Small intestine (tissue), 16 donors: ENCODE data around the gene CNBD2. TPM values are rescaled to one million over a fixed set of nuclear protein-coding genes. Genes with fewer than 3 reads are reported as not detected.

Source experiments
- DNase-seq, 2 donors: peaks; one replicate each; pipeline versions ENCODE4 v3.0.0 to v3.0.0-alpha.2; 2013
- FAIRE-seq: peaks from 2 replicates; lab custom pipeline; 2012; peaks lifted over from hg19 to GRCh38; lab: Jason Lieb, UNC
- H3K27ac ChIP-seq, 3 donors: one replicate each; pipeline ENCODE4 v1.5.1; 2013; ENCODE audit warnings: low read length in 2 of 3, mild to moderate bottlenecking in 2 of 3, control low read depth in 1 of 3, inconsistent platforms in 1 of 3, low read depth in 1 of 3, moderate library complexity in 1 of 3
- H3K27me3 ChIP-seq, 3 donors: one replicate each; pipeline ENCODE4 v1.6.1; 2013; ENCODE audit warnings: low read length in 3 of 3, inconsistent platforms in 1 of 3; ENCODE audit not compliant: control insufficient read depth in 3 of 3, insufficient read depth in 3 of 3
- H3K36me3 ChIP-seq, 3 donors: one replicate each; pipeline ENCODE4 v1.6.1; 2013; ENCODE audit warnings: low read length in 3 of 3, inconsistent platforms in 1 of 3, low read depth in 1 of 3, mild to moderate bottlenecking in 1 of 3, moderate library complexity in 1 of 3; ENCODE audit not compliant: control insufficient read depth in 3 of 3, insufficient read depth in 2 of 3
- H3K4me1 ChIP-seq, 3 donors: one replicate each; pipeline ENCODE4 v1.6.1; 2013; ENCODE audit warnings: low read length in 2 of 3, inconsistent platforms in 1 of 3, low read depth in 1 of 3, mild to moderate bottlenecking in 1 of 3, moderate library complexity in 1 of 3; ENCODE audit not compliant: control insufficient read depth in 3 of 3, insufficient read depth in 2 of 3
- H3K4me3 ChIP-seq, 3 donors: one replicate each; pipeline ENCODE4 v1.5.1; 2013; ENCODE audit warnings: low read length in 3 of 3, control low read depth in 1 of 3, inconsistent platforms in 1 of 3, low read depth in 1 of 3, mild to moderate bottlenecking in 1 of 3, moderate library complexity in 1 of 3
- H3K9me3 ChIP-seq, 2 donors: one replicate each; pipeline ENCODE4 v1.6.1; 2013; ENCODE audit warnings: low read depth in 1 of 2, low read length in 1 of 2; ENCODE audit not compliant: control insufficient read depth in 2 of 2, insufficient read depth in 1 of 2
- WGBS, 3 donors: extraction: QIAGEN DNeasy Blood & Tissue Kit; methylation state at CpG; one replicate each; pipeline ENCODE4 v1.1.7; 2013; 5-methylcytosine and 5-hydroxymethylcytosine counted together
- long read RNA-seq, 10 donors: transcript quantifications; one replicate each; lab custom pipeline, GENCODE V29; 2026
- polyA plus RNA-seq, 4 donors: library from polyadenylated mRNA; stranded (reverse) in 3 of 4; unstranded in 1 of 4; fragments of 200-250 nt in 3 of 4; fragments of 120-200 nt in 1 of 4; gene quantifications; one replicate each; pipeline versions ENCODE4 v1.2.1 to v1.2.3, GENCODE V29; 2013
- donor health status: healthy with polysubstance abuse.
- donor health status: control.
- donor health status: control.
- donor health status: Bipolar disorder and iron deficiency.
- donor health status: healthy.

The CNBD2 gene
- 10 to 100 TPM in 3 of 4 donors, 1 to 10 TPM in 1; 4.3 to 17.7 (median 13.5) TPM for polyA plus RNA-seq
- long read RNA-seq, donor 1, transcript CNBD2-206 (1 exons, 662 nt) = major isoform, 7 of 7 reads
- long read RNA-seq, donor 1, partial matches to known transcripts = 0 of 7 reads
- long read RNA-seq, donor 1, other reads (novel, unspliced or antisense) = 0 of 7 reads
- long read RNA-seq, donor 2, partial matches to known transcripts = 0 of 2 reads
- long read RNA-seq, donor 2, other reads (novel, unspliced or antisense) = 0 of 2 reads
- long read RNA-seq, donor 3, partial matches to known transcripts = 0 of 4 reads
- long read RNA-seq, donor 3, other reads (novel, unspliced or antisense) = 0 of 4 reads
- long read RNA-seq, donor 4 = 0 reads
- long read RNA-seq, donor 5, partial matches to known transcripts = 0 of 2 reads
- long read RNA-seq, donor 5, other reads (novel, unspliced or antisense) = 0 of 2 reads
- long read RNA-seq, donor 6, partial matches to known transcripts = 0 of 2 reads
- long read RNA-seq, donor 6, other reads (novel, unspliced or antisense) = 0 of 2 reads
- long read RNA-seq, donor 7, transcript CNBD2-206 (1 exons, 662 nt) = major isoform, 8 of 8 reads
- long read RNA-seq, donor 7, partial matches to known transcripts = 0 of 8 reads
- long read RNA-seq, donor 7, other reads (novel, unspliced or antisense) = 0 of 8 reads
- long read RNA-seq, donor 8 = 0 reads
- long read RNA-seq, donor 9, partial matches to known transcripts = 0 of 2 reads
- long read RNA-seq, donor 9, other reads (novel, unspliced or antisense) = 0 of 2 reads
- long read RNA-seq, donor 10, partial matches to known transcripts = 0 of 1 reads
- long read RNA-seq, donor 10, other reads (novel, unspliced or antisense) = 0 of 1 reads

DNA sequence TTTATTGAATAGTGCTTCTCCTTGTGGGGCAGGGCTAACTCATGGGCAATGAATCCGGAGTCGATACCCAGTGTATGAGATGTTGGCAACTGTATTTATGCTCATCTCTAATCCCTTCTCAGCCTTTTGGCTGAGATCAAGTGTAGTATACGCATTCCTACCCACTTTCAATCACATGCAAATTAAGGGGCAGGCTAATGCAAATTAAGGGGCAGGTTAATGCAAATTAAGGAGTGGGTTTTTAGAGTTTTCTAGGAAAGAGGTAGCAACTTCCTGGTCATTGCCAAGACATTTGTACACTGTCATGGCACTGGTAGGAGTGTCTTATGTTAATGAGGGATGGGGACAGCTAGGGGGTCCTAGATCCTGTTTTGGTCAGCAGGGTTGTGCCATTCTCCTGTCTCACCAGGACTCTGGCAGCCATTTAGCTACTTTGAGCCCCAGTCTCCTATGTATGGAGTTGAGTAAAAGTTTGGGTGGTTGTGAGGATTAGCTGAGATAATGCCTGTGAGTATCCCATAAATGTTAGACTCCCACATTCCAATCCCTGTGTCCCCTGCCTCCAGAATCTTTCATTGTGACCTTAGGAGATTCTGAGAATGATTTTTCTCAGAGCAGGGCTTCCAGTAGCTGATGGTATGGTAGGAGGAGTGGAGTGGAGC lies at the start of gene CNBD2:
TSS of gene CNBD2 (plus strand) at position 612 of the 662 bp plus-strand sequence. CDS start 173 bp downstream, outside the sequence.
- 92 to 96% (median 95%) methylated on average over 3 of the region's 3 CpGs for WGBS, 3 donors
- H3K4me1 ChIP-seq = peaks cover 0 to 2% (median 0%) of the 10 kb centered on the region in 3 donors
- FAIRE-seq = no peak

DNA sequence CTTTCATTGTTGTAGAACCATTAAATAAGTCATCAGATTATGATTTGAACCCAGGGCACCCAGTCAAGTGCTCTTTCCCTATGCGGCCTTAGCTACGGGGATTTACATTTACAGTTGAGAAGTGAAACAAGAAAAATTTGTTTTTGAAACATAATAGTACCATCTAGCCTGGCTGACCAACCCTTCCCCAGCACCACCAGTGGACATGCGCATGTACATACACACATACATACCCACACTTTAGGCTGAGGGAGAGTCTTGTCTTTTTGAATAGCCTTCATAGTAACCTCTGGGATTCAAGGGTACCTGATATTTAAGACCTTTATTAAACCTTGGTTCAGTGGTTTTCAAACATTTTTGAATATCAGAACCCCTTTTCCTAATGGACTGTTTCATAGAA lies 47.9 kb upstream of the CNBD2 start:
- Histone ChIP-seq H3K27me3 (no peaks in the 10 kb centered on the region), H3K9me3 (no peaks in the 10 kb centered on the region), H3K36me3 (peaks cover 14 to 41% (median 21%) of the 10 kb centered on the region in 3 donors), H3K27ac (no peak overlapping the region), H3K4me1 (no peaks in the 10 kb centered on the region), H3K4me3 (no peak overlapping the region)
- DNase-seq (no peak), FAIRE-seq (no peak)
- whole genome bisulfite sequencing, 3 donors = 95 to 99% (median 99%) methylated on average over 3 of the region's 3 CpGs

More for the DNA sequence above, at the start of gene CNBD2:
- no peaks in the 10 kb centered on the region for H3K27me3 ChIP-seq
- no peak within 1 kb of the TSS for H3K27ac ChIP-seq
- no peak within 1 kb of the TSS for H3K4me3 ChIP-seq
- H3K9me3 ChIP-seq = peaks cover 0 to 3% of the 10 kb centered on the region in 2 donors
- no peak for DNase-seq
- no peaks in the 10 kb centered on the region for H3K36me3 ChIP-seq

DNA sequence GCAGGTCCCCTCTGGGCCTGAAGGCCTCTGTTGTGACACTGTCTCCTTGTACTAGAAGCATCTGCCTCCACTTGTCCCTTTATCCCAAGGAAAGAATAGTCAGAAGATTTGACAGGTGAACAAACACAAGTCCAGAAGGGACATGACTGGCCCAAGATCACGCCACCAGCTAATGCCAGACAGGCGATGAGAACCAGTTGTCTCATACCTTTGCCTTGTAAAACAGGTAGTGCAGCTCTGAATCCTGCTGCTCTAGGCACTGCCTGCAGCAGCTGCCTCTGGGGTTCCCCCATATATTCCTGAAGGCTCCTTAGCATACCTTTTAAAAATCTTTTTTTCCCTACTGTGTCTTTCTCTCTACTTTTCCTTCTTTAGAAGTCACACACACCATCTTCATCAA lies 39.1 kb upstream of the CNBD2 start:
- no peak overlapping the region for H3K27ac ChIP-seq
- H3K9me3 ChIP-seq = no peaks in the 10 kb centered on the region
- H3K36me3 ChIP-seq = peaks cover 9 to 54% (median 12%) of the 10 kb centered on the region in 3 donors
- 93 to 98% (median 96%) methylated on average over 2 of the region's 2 CpGs for WGBS, 3 donors
- H3K4me3 ChIP-seq = no peak overlapping the region
- FAIRE-seq (no peak), DNase-seq (no peak)
- H3K4me1 ChIP-seq = no peaks in the 10 kb centered on the region
- H3K27me3 ChIP-seq = no peaks in the 10 kb centered on the region

DNA sequence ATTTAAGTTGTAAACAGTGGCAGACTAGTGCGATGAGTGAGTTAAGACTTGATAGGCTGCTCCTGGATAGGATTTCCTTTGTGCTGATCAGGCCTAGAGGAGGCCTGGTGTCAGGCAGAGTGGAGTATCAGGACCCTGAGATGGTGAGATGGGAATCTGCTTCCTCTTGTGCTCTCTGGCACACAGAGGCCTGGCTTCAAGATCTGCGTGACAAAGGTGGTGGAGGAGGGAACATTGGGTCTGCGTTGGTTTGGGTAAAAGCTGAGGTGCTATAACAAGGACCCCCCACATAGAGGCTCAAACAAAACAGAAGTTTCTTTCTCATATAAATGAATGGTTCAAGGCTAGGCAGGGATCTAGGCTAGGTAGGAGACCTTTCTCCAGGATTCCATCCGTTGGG lies 34.3 kb upstream of the CNBD2 start:
- Histone ChIP-seq H3K27ac (no peak overlapping the region), H3K36me3 (peaks cover 6 to 50% (median 7%) of the 10 kb centered on the region in 3 donors), H3K4me3 (no peak overlapping the region), H3K27me3 (no peaks in the 10 kb centered on the region), H3K9me3 (no peaks in the 10 kb centered on the region), H3K4me1 (no peaks in the 10 kb centered on the region)
- no peak for FAIRE-seq
- no peak for DNase-seq
- 89 to 98% (median 92%) methylated on average over 4 of the region's 4 CpGs for WGBS, 3 donors

DNA sequence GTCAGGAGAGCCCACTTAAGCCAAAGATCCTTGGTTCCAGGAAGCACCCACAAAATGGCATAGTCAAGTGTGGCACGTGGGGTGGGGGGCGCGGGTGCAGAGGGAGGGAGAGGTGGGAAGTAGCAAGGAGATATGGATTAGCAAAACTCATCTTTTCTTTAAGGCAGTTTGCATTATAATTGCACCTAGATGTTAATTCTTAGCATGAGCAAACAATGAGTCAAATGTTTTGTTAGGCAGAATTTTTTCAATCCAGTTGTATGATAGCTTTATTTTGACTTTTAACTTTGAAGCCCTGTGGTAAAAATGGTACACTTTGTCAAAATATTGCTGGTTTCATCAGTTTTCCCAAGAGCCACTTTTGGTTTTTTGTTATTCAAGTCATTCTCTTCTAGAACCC lies 29.1 kb upstream of the CNBD2 start:
- H3K9me3 ChIP-seq = no peaks in the 10 kb centered on the region
- FAIRE-seq (no peak), DNase-seq (no peak)
- no peaks in the 10 kb centered on the region for H3K4me1 ChIP-seq
- WGBS, 3 donors = 92 to 98% (median 96%) methylated on average over 3 of the region's 3 CpGs
- no peak overlapping the region for H3K4me3 ChIP-seq
- no peak overlapping the region for H3K27ac ChIP-seq
- peaks cover 8 to 54% (median 14%) of the 10 kb centered on the region in 3 donors for H3K36me3 ChIP-seq
- H3K27me3 ChIP-seq = no peaks in the 10 kb centered on the region

DNA sequence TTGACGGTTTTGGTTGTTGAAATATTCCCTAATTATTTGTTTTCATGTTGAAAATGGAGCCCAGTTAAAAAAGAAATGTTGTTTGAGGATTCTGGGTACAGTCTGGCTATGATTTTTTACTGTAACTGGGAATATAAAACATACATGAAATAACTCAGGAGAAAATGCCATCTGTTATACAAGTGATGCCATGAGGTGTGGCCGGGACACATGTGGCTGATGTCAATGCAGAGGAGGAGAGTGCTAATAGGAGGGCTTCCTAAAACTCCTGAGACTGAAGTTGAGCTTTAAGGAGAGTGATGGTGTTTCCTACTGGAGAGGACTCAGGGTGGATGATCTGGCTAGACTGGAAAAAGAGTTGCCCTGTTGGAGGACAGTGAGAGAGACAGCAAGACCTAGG lies 26.8 kb upstream of the CNBD2 start:
- Histone ChIP-seq H3K4me3 (no peak overlapping the region), H3K27me3 (no peaks in the 10 kb centered on the region), H3K27ac (no peak overlapping the region), H3K36me3 (peaks cover 6 to 55% (median 14%) of the 10 kb centered on the region in 3 donors), H3K9me3 (no peaks in the 10 kb centered on the region), H3K4me1 (no peaks in the 10 kb centered on the region)
- DNase-seq (no peak), FAIRE-seq (no peak)
- WGBS, 3 donors = 91 to 93% (median 92%) methylated on average over 2 of the region's 2 CpGs

DNA sequence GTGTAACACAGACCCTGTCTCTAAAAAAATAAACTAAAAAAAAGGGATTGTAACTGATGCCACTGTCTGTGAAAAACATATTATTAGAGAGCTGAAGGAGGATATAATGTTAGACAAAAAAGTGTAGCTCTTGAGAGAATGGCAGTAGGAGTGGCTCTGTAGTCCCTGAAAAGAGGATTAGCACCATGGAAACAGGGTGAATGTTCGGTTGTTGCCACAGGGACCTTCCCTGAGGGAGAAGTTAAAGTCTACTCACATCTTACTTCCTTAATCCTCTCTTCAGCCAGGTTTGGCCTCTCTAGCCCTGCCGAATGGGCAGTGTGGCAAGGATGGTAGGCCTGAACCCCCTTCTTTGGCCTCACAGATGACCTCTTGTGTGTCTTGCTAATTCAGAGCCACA lies 26.1 kb upstream of the CNBD2 start:
- Histone ChIP-seq H3K4me1 (no peaks in the 10 kb centered on the region), H3K36me3 (peaks cover 6 to 55% (median 14%) of the 10 kb centered on the region in 3 donors), H3K27me3 (no peaks in the 10 kb centered on the region), H3K9me3 (no peaks in the 10 kb centered on the region), H3K4me3 (no peak overlapping the region), H3K27ac (no peak overlapping the region)
- FAIRE-seq = no peak
- WGBS, 3 donors = 74 to 80% (median 77%) methylated on average over 2 of the region's 2 CpGs
- no peak for DNase-seq

DNA sequence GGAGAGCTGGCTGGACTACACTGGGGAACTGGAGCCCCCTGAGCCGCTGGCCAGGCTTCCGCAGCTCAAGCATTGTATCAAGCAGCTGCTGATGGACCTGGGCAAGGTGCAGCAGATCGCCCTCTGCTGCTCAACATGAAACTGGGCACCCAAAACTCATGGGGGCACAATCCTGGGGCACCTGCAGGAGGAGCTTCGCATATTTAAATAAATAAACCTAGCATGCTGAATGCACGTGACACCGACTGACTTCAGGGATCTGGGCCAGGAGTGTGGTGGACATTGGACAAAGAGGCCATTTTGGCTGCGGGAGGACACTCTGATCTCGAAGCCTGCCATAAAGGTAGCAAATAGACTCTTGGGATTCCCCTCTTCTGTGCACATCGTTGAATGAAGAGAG lies 20.9 kb upstream of the CNBD2 start:
- Histone ChIP-seq H3K4me1 (peaks cover 0 to 4% (median 0%) of the 10 kb centered on the region in 3 donors), H3K27ac (no peak overlapping the region), H3K27me3 (no peaks in the 10 kb centered on the region), H3K9me3 (no peaks in the 10 kb centered on the region), H3K36me3 (peaks cover 0 to 37% (median 3%) of the 10 kb centered on the region in 3 donors), H3K4me3 (no peak overlapping the region)
- 72 to 78% (median 78%) methylated on average over 9 of the region's 9 CpGs for WGBS, 3 donors
- FAIRE-seq (no peak), DNase-seq (peak in 1 of 2 donors; percentile 18)
